Medulla oblongata (tissue), 1 donor: Measurements from ENCODE around the gene RNF103.

ENCODE experiments used
- DNase-seq: peaks from one replicate; pipeline ENCODE4 v3.0.0-alpha.2; 2015; ENCODE audit errors: extremely low spot score

RNF103 gene

DNA sequence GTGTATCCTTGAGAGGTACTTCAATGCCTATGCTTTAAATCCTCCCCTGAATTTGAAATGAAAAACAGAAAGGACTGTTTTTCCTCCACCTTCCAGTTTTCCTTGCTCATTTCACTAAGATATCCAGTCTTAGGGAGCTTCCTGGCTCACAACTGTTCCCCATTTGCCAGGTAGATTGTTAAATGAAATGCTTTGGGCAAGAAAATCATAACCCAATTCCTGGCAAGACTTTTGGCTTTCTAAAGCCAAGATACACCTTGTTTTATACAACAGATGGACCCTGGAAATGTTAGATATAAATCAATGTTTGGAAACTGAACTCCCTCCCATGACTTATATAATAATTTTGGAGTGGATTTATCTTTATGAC lies 56.9 kb downstream of the RNF103 start:
- no peak for DNase-seq

DNA sequence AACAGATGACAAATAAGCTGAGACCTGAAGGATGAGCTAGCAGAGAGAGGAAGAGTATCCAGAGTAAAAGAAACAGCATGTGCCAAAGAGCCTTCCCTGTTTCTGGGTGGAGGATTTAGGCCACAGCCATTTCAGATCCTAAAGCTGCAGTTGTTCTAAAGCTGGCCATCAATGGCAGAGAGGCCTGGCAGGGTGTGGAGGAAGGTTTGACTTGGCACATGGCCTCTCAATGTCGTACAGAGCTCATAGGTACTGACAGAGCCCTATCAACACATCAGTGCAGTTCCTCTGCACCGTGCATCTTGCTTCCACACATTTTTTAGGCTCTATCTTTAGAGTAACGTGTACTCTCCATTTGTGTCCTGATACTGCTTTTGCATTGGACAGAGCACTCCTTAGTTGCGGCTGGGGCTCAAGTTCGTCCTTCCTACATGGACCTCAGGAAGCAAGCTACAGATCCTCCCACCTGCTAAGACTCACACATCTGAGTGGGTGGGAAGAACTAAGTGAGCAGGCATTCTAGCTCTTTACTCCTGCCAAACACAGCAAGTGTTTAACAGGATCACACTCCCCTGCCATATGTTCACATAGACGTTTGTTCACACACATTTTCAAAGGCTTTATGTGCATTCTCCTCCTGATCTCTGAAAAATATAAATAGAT lies 57.4 kb downstream of the RNF103 start:
- no peak for DNase-seq

DNA sequence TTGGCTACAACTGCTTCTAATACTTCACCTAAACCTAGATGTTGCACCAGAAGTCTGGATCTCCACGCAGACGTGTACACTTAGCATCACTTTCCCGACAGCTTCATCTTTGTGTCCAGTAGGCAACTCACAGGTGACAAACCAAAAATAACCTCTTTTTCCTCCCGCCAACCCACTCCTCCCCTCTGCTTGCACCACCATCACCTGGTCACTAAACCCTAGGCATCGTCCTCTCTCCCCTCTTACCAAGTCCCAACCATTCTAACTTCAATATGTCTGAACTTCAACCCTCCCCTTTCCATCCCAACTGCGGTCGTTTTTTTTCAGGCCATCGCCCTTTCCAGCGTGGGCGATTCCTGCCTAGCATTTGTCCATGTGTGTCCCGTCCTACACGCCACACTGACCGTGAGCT lies 60.0 kb downstream of the RNF103 start:
- no peak for DNase-seq

DNA sequence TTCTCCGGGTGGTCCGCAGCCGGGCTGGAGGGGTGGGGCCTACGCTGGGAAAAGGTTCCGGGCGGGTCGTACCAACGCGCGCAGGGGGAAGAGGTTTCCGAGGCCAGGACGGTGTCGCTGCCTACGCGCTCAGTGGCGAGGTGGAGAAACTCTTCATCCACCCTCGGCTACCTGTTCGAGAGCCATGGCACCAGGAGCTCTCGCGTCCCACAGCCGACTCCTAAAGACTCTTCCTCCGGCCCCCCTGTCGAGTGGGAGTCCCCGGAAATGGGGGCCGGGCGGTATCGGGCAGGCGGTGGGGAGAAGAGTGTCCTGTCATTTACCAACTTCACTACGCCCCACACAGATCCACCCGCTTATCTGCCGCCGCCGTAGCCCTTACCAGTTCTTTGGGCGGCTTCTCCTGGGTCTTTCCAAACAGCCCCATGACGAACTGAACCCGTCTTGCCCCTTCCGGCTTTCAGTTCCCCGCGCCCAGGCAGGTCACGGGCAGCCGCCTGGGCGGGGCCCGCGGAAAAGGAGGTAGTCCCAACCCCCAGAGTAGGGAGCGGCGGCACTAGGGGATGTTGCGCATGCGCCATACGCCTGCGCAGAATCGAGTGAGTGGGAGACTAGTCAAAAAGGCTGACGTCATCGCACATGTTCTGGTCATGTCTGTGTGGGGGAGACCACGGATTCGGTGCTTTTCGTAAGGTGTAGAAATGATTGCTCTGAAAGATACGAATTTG lies 60.6 kb downstream of the RNF103 start, which contains the start of gene CHMP3:
Gene CHMP3 (minus strand): TSS at position 522 of the 728 bp plus-strand sequence. CDS start 95 bp downstream, at position 427.
- peak; percentile 99 for DNase-seq

DNA sequence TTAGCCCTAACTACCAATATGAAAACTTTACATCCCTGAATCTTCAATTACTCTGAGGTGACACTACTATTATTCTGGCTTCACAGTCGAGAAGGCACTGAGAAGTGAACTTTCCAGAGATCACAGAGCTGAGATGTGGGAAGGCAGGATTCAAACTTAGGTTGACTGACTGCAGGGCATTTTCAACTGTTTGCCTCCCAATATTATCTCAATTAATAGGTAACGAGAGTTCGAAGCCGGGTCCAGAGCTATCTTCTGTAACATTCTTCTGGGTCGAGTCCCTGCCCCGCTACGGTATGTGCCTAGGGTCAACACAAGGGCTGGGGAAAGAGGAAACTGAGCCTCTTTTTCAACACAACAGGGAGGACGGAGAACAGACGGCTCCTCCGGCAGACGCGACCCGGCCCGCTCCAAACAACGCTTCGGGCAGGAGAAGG lies 61.2 kb downstream of the RNF103 start:
- no peak for DNase-seq

DNA sequence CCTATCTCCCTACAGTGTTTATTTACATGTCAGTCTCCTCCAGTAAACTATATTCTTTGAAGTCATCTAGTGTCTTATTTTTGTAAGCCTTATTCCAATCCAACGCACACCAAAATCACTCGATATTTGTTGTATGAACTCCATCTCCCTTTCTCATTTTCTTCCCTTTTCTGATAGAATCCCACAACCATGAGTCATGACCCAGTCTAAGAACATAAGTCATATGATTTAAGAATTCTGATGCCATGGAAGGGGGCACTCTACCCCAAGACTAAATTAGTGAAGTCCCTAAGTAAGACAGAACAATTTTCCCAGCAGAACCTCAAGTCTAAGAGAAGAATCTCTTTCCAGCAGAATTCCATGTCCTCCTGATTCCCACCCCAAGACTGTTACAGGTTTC lies 65.8 kb downstream of the RNF103 start:
- no peak for DNase-seq

DNA sequence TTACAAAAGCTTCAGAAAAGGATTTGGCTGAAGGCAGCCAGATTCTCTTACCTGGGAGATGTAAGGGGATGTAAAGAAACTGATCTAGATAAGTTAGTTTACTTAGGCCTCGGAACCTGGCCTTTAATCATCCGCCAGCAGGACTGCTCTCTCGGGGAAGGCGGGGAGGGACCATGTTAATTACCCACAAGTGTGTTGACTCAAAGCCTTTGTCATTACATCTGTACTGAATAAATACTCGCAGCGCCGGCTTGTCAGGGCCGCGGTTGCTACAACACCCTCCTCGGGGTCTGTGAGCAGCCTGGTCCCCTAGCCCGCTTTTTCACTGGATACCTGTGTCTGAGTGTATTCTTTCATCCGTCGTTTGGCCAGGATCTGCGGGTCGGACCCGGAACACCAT lies 67.2 kb downstream of the RNF103 start:
- no peak for DNase-seq
